Neuron (in vitro differentiated cells): Measurements from ENCODE around the gene PSMD5.

Source experiments
- H2AFZ ChIP-seq: one replicate; pipeline ENCODE4 v1.6.1; 2013; ENCODE audit warnings: low read depth, mild to moderate bottlenecking, inconsistent platforms, low read length, moderate library complexity
- H3K27me3 ChIP-seq: one replicate; pipeline ENCODE4 v1.6.1; 2013; ENCODE audit warnings: low read length; ENCODE audit not compliant: insufficient read depth
- H3K36me3 ChIP-seq: one replicate; pipeline ENCODE4 v1.6.1; 2013; ENCODE audit warnings: low read length; ENCODE audit not compliant: insufficient read depth
- H3K4me1 ChIP-seq: one replicate; pipeline ENCODE4 v1.6.1; 2013; ENCODE audit warnings: low read length; ENCODE audit not compliant: insufficient read depth
- H3K4me3 ChIP-seq: 2 replicates; pipeline ENCODE4 v1.5.1; 2013; ENCODE audit warnings: mild to moderate bottlenecking, low read length, moderate library complexity
- H3K9me3 ChIP-seq: one replicate; pipeline ENCODE4 v1.6.1; 2013; ENCODE audit warnings: low read length

PSMD5 gene

GRCh38 chr9:120774719-120775118 is 68.0 kb downstream of the PSMD5 start:
- Histone ChIP-seq H3K36me3 (peaks cover 77% of the 10 kb centered on the region), H3K9me3 (no peaks in the 10 kb centered on the region), H2AFZ (no peak overlapping the region), H3K27me3 (no peaks in the 10 kb centered on the region), H3K4me3 (no peak overlapping the region), H3K4me1 (no peaks in the 10 kb centered on the region)

GRCh38 chr9:120773256-120773655 is 69.5 kb downstream of the PSMD5 start:
- Histone ChIP-seq H3K36me3 (peaks cover 77% of the 10 kb centered on the region), H3K4me1 (no peaks in the 10 kb centered on the region), H2AFZ (no peak overlapping the region), H3K4me3 (no peak overlapping the region), H3K27me3 (no peaks in the 10 kb centered on the region), H3K9me3 (no peaks in the 10 kb centered on the region)

GRCh38 chr9:120770931-120771330 is 71.8 kb downstream of the PSMD5 start:
- Histone ChIP-seq H3K4me3 (no peak overlapping the region), H3K4me1 (no peaks in the 10 kb centered on the region), H3K36me3 (peaks cover 75% of the 10 kb centered on the region), H2AFZ (no peak overlapping the region), H3K27me3 (no peaks in the 10 kb centered on the region), H3K9me3 (no peaks in the 10 kb centered on the region)

GRCh38 chr9:120768886-120769285 is 73.8 kb downstream of the PSMD5 start:
- no peaks in the 10 kb centered on the region for H3K9me3 ChIP-seq
- H3K4me3 ChIP-seq = no peak overlapping the region
- peaks cover 76% of the 10 kb centered on the region for H3K36me3 ChIP-seq
- H2AFZ ChIP-seq = no peak overlapping the region
- no peaks in the 10 kb centered on the region for H3K27me3 ChIP-seq
- no peaks in the 10 kb centered on the region for H3K4me1 ChIP-seq

GRCh38 chr9:120768247-120768646 is 74.5 kb downstream of the PSMD5 start:
- Histone ChIP-seq H3K9me3 (no peaks in the 10 kb centered on the region), H3K4me1 (no peaks in the 10 kb centered on the region), H3K36me3 (peaks cover 78% of the 10 kb centered on the region), H3K27me3 (no peaks in the 10 kb centered on the region), H2AFZ (no peak overlapping the region), H3K4me3 (no peak overlapping the region)

- no peaks in the 10 kb centered on the region for H3K9me3 ChIP-seq
- no peaks in the 10 kb centered on the region for H3K27me3 ChIP-seq
- H2AFZ ChIP-seq = no peak overlapping the region
- no peak overlapping the region for H3K4me3 ChIP-seq
- H3K4me1 ChIP-seq = no peaks in the 10 kb centered on the region
- peaks cover 78% of the 10 kb centered on the region for H3K36me3 ChIP-seq
Observed at GRCh38 chr9:120767451-120767850, 75.3 kb downstream of the PSMD5 start.
